IPS DF 4.7 (cell line): ENCODE data around the gene LRRFIP1.
"Not testable (repeated sequence)": the region's sequence is repeated elsewhere in the genome, so short reads cannot be mapped to it uniquely, and the experiment has no call there.

Experiments
- DNase-seq: peaks from one replicate; pipeline ENCODE4 v3.0.0-alpha.2; 2013; ENCODE audit warnings: low spot score; ENCODE audit errors: extremely low read depth

Gene LRRFIP1

DNA sequence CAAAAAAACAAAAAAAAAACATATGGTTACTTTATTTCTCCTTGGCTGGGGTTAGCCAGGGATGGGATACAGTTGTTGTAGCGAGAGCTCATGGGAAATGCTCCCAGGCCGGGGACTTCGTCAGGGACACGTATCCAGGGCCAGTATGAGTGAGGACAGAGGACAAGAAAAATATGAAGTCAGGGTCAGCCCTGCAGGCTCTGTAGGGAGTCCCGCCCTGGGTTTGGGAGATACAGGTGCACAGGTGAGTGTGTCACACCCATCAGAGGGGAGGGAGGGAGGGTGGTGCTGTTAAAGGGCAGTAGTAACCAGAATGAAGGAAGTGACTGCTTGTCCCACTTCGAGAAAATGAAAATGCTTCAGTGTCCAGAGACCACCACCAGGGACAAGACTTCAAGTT lies 115.6 kb downstream of the LRRFIP1 start:
- DNase-seq: no peak

DNA sequence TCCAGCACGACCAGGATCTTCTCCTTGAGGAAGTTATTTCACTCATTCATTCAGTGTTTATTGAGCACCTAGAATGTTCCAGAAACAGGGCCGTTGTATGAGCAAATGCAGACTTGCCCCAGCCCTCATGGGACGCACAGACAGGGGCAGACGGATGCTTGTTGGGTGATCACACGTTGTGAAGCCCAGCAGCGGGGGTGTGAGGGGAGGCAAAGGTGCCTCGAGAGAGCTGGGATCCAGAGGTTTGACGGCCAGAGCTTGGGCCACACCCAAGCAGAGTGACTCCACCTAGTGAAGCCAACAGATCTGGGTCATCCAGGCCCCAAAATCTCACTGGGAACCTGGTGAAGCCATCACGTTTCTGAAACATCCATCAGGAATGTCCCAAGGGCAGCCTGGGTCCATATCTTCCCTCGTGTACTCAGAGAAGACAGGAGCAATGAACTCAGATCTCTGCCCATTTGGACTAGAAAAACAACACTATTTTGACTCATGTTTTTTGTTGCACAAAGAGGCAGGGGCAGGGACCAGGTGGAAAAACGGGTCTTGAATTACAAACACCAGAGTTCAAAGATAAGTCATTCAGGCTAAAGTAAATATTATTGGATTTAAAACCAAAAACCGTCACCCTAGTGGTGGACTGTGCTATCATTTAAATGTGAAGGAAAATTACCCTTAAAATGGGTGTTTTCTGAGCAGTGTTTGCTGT lies 116.3 kb downstream of the LRRFIP1 start:
- no peak for DNase-seq

DNA sequence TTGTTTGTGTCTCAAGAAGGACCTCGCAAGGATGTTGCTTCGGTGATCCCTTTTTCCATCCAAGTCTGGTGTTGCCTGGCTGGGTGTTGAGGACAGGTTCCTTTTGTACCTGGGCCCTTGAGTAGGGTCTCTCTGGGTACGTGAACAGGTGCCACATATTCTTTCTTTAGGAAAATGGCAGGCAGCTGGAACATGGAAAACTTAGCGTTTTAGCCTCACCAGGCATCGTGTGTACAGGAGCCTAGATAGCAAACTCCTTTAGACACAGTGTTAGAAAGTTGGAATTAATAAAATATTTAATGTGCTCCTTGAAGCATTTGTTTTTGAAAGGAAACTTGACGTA lies 116.9 kb downstream of the LRRFIP1 start:
- no peak for DNase-seq

DNA sequence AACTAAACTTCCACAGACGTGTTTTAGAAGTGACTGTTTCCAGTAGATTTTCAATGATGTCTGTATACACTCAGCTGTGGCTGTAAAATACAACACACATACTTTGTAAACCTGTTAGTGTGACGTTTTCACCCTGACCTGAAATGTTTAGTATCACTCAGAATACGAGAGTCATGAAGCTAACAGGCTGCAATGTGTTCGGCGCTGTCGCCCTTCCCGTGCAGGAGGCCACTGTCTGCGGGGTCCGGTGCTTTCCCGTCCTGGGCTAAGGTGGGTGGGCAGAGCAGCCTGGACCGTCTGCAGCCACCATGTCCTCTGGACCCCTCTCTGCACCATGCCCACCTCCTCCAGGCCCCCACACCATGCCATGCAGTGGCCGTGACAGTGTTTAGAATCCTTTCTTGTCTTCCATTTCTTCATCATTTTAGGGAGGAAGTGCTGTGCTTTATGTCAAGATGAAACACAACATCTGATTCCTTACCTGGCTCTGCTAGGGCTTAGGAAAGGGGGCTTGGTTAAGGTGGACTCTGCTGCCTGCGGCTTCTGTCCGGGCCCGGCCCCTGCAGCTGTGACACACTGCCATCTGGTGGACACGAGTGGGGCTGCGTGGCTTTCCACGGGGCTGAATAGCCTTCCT lies 117.3 kb downstream of the LRRFIP1 start:
- DNase-seq: no peak

DNA sequence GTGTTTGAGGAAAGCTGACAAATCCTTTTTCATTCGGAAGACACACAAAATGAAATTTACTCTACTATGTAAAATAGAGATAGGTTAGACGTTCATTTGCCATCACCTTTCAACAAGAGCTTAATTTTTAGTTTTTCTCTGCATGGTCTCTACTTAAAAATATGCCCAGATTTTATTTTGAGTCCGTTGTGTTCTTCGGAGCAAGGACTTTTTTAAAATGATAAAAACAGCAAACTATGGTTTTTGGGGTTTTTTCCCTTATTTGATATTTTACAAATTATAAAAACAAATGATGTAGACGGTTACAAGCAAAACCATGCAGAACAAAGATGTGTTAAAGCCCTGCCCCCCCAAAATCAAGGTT lies 117.8 kb downstream of the LRRFIP1 start:
- no peak for DNase-seq

DNA sequence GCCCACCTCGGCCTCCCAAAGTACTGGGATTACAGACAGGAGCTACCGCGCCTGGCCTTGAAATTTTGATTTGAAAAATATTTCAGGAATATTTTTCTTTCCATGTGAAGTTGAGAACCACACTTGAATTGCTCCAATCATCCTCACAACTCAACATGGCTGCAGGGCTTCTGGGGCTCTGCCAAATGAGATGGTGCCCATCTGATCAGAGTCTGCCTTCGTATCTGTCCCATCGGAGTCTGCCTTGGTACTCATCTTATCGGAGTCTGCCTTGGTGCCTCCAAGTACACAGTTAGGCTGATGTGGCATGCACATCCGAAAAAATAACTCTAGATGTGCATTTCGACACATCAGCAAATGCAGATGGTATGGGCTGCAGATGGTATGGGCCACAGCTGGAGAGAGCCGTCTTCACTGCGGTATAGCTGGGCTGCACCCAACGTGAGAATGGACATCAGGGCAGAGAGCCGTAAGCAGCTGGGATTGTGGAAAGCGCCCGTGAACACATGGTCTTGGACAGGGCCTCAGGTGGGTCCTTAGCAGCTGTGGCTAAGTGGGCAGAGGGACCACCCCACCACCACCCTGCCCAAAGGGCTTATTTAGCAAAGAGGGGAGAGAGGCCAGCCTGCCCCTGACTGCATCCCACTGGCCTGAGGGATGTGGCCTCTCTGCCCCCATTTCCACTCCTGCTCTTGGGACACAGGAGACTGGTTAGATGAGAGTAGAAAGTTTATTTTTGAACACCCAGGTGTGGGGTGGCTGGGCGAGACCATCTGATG lies 119.1 kb downstream of the LRRFIP1 start:
- no peak for DNase-seq

DNA sequence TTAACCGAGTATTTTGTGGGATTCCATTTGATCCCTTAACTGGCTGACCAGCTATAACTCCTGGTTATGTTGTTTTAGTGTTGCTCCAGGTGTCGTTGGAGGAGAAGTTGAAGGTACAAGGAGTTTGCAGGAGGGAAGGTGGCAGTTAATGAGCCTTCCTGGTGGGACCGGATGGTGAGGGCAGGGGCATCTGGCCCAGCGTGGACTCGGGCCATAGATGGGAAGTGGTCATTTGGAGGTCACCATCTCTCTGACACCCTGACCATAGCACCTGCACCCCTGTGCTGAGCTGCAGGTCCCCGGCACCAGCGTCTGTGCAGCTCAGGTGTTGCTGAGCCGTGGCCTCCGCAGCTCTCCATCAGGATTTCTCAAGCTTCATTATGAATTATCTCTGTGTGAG lies 119.8 kb downstream of the LRRFIP1 start:
- no peak for DNase-seq

DNA sequence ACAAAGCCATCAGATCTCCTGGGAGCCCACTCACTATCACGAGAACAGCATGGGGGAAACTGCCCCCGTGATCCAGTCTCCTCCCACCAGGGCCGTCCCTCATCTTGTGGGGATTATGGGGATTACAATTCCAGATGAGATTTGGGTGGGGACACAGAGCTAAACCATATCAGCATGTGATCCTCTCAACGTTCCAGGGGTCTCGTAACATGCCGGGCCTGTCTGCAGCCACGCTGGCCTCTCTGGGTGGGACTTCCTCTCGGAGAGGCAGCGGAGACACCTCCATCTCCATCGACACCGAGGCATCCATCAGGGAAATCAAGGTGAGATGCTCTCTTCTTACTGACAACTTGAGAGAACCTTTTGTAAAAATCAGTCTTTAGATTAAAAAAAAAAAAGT lies 121.6 kb downstream of the LRRFIP1 start:
- DNase-seq: no peak

DNA sequence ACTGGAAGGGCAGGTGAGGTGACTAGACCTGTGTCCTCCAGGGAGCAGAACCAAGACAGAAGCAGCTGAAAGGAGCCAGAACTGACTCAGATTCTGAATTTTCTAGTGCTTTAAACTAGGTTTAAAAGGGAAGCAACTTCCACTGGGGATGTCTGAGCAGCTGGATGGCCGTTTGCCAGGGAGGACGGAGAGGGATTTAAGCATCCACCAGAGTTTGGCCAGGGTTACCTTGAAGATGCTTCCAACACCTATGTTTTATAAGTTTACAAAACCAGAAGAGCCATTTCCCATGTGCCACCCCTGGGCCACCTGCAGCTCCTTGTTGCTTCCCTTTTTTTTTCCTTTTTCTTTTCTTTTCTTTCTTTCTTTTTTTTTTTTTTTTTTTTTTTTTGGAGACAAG lies 122.6 kb downstream of the LRRFIP1 start:
- DNase-seq: no peak

DNA sequence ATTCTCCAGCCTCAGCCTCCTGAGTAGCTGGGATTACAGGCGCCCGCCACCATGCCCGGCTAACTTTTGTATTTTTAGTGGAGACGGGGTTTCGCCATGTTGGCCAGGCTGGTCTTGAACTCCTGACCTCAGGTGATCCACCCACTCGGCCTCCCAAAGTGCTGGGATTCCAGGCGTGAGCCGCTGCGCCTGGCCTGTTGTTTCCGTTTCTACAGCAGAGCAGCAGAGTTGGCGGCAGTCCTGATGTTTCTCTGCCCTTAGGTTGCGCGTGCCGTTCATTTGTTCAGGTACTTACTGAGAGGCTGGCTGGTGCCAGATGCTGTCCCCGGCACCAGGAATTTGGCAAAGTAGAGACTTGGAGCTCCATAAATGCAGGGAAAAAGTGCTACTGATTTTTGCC lies 123.1 kb downstream of the LRRFIP1 start:
- not testable (repeated sequence) for DNase-seq

DNA sequence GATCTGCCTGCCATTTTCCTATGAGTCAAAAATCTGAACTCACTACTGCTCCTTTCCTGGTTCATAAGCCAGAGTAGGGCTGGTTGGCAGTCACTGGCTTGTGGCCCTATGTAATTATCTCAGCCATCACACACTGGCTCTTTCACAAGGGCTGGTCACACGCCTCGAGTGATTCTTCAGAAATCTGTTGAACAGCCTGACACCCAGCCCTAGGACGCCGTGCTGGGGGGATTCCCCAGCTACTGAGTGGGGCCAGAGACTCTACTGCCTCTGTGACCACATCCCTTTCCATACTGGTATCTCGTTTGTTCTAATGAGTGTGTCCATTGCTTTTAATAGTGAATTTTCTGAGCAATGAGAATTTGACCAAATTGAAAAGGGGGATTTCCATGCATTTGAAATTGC lies 125.4 kb downstream of the LRRFIP1 start:
- DNase-seq: no peak

DNA sequence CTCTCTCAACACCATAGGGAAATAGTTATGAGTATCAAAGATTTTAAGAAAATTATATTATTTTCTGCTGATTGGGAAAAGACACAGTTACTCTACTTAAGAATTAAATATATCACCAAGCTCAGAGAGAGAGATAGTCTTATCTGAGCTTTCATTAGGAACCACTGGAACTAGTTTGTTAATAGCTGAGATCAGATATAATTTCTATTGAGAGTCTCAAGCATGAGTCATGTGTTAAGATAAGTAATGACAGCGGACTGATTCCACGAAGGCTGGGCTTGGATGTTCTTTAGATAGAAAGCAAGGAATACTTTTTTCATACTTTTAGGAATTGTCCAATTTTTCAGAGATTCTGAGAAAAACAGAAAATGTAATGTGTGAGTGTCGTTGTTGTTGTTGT lies 126.8 kb downstream of the LRRFIP1 start:
- no peak for DNase-seq

DNA sequence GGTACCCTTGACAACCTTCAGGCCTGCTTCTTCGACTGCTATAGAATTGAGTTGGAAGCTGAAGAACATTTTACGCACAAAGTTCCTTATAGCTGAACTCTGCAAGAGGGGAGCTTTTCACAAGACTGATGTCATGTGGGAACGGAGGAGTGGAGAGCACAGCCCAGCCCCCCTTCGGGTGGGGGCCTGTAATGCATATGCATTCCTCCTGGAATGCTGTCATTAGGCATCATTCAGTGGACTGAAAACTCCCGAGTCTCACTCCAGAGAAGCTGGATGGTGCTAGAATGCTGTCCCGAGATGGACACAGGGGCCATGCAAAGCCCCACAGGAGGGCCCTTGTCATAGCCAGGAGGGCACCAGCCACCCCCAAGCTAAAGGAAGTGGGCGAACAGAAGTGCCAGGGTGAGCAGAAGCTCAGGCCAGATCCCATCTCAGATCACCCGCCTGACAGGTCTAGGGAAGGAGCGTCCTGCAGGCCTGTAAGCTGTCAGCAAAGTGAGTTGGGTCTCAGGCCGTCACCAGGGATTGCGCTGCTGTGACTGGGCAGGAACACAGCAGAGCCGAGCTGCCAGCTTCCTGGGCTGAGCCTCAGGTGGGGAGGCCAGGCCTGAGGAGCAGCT lies 127.3 kb downstream of the LRRFIP1 start:
- no peak for DNase-seq

DNA sequence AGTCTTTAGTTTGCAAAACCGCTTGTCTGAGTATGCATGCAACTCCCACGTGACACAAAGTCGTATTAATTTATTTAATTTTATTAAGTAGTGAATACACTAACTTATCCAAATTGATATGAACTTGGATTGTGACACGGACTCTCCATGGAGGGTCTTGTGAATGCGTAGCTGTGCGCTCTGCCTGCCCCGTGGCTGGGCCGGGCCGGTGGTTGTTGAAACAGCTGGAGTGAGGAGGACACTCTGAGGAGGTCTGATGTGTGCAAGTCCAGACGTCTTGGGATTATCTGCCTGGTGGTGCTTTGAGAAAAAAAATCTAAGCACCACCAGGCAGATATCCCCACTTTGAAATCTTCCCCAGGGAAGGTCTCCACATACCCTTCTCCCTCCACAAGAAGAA lies 130.2 kb downstream of the LRRFIP1 start:
- no peak for DNase-seq

DNA sequence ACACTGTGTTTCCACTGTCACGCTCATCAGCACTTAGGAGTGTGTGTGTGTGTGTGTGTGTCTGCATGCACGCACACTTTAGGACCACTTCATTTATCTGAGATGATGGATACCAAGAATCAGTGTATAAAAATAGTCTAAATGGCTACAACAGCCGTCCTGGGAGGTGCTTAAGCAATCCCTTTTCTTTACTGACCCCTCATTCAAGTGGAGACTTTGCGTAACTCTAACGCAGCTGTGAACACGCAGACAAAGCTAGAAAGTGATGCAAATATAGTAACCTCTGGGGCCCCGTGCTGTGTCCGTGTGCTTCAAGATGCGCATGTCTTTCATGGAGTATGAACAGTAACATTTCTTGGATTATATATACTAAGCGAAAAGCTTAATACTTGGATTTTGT lies 130.8 kb downstream of the LRRFIP1 start:
- DNase-seq: no peak

DNA sequence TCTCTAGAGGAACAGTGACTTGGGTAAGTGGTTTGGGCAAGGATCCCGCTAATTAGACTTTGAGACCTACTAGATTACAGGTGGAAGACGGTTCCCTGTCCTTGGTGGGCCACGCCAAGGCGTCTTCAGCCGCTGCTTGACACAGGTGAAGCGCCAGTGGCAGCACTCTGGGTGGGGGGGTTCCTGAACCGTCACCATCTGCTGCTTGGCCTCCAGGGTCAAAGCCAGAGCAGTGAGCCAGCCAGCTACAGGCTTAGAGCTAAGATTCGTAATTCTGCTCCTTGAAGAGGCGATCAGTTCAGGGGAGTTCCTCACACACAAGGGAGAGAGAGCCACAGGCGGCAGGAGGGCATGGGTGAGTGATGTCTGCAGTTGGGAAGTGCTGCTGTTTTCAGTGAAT lies 131.8 kb downstream of the LRRFIP1 start:
- DNase-seq: no peak

DNA sequence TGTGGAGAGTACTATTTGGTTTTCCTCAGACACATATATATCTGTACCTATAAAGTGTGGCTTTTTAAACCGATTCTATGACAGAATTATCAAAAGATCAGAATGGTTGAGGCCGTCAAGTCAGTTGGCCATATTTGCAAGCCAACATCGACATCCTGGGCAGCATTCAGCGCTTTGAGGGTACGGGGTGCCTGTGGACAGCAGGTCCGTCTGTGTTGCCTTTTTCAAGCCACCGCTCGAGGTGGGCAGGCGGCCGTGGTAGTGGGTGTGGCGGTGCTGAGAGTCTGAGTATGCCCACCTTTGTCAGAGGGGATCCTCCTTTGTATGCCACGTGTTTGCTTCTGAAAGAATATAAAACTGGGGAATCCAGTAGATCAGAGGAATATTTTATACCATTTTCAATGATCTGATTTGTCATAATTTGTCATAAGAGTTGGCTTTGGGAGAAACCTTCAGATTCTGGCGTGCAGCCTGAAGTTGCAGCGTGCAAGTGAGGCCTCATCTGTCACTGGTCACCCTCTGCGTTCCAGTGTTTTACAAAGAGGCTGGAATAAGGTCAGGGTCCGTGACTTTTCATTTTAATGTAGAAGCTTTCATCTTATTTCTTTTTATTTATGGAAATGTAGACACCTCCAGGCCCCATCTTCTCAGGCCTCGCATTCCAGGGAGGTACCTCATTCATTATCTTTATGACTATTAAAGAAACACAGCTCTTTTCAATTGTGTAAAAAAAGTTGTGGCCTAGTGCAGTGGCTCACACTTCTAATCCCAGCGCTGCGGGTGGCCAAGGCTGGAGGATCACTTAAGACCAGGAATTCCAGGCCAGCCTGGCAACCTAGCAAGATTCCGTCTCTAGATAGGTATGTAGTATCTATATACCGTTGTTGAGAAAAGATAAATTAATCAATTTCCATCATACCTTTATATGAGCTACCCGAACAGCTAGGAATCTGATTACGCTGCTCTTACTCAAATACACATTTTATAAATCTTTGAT lies 133.4 kb downstream of the LRRFIP1 start:
- no peak for DNase-seq

DNA sequence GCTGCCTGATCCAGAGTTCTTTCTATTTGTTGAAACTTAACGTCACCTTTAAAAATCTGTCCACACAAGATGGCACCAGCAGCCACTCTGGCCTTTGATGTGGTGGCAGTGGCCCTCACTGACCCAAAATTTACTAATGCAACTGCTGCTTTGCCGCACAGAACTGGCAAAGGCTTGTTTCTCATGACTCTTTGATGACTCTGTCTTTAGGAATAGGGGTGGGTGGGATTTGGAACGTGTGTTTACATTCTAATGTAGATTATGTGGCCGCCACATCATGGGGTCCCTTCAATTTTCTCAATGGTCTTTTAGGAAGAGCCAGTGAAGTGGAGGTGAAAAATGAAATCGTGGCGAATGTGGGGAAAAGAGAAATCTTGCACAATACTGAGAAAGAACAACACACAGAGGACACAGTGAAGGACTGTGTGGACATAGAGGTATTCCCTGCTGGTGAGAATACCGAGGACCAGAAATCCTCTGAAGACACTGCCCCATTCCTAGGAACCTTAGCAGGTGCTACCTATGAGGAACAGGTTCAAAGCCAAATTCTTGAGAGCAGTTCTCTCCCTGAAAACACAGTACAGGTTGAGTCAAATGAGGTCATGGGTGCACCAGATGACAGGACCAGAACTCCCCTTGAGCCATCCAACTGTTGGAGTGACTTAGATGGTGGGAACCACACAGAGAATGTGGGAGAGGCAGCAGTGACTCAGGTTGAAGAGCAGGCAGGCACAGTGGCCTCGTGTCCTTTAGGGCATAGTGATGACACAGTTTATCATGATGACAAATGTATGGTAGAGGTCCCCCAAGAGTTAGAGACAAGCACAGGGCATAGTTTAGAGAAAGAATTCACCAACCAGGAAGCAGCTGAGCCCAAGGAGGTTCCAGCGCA lies 135.2 kb downstream of the LRRFIP1 start:
- not testable (repeated sequence) for DNase-seq

DNA sequence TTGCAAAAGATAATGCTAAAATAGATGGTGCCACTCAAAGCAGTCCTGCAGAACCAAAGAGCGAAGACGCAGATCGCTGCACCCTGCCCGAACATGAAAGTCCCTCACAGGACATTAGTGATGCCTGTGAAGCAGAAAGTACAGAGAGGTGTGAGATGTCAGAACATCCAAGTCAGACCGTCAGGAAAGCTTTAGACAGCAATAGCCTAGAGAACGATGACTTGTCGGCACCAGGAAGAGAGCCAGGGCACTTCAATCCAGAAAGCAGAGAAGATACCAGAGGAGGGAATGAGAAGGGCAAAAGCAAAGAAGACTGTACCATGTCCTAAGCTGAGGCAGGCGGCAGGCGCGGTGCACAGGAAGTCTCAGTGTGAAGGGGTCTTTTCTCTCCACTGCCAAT lies 136.4 kb downstream of the LRRFIP1 start:
- no peak for DNase-seq

DNA sequence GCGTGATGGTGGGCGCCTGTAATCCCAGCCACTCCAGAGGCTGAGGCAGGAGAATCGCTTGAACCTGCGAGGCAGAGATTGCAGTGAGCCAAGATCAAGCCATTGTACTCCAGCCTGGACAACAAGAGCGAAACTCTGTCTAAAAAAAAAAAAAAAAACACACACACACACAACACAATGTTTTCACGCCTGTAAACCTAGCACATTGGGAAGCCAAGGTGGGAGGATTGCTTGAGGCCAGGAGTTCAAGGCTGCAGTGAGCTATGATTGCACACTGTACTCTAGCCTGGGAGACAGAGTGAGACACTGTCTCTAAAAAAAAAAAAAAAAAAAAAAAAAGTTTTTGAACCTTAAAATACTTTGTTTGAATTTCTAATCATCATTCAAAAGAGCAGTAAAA lies 137.7 kb downstream of the LRRFIP1 start:
- not testable (repeated sequence) for DNase-seq
